Right lobe of liver (tissue), 6 donors: ENCODE measurements around the gene STK17B. TPM values are rescaled to one million over a fixed set of nuclear protein-coding genes. Genes with fewer than 3 reads are reported as not detected.

Experiments used
- ATAC-seq, 4 donors: fragments of 200-7000 bp; cut with Tn5 transposase; one replicate each; pipeline ENCODE4 v1.9.1; 2020; ENCODE audit warnings: mild to moderate bottlenecking in 4 of 4, moderate library complexity in 4 of 4
- DNase-seq, 3 donors: peaks; one replicate each; pipeline ENCODE4 v3.0.0-alpha.2; 2020
- H3K27ac ChIP-seq, 3 donors: fragments of 200-600 bp; one replicate each; pipeline ENCODE4 v1.8.0; 2022
- H3K27me3 ChIP-seq, 2 donors: fragments of 200-600 bp; one replicate each; pipeline ENCODE4 v1.8.0; 2022
- H3K36me3 ChIP-seq, 4 donors: fragments of 200-600 bp; sonication (generic) in 1 of 4; one replicate each; pipeline versions ENCODE4 v1.5.1 to v1.8.0; 2017 to 2022; ENCODE audit warnings: control low read depth in 1 of 4
- H3K4me1 ChIP-seq, 4 donors: fragments of 200-600 bp; sonication (generic) in 1 of 4; one replicate each; pipeline versions ENCODE4 v1.5.1 to v1.8.0; 2017 to 2022; ENCODE audit warnings: control low read depth in 1 of 4
- H3K4me3 ChIP-seq, 3 donors: fragments of 200-600 bp; one replicate each; pipeline ENCODE4 v1.8.0; 2022
- H3K9me3 ChIP-seq, 4 donors: fragments of 200-600 bp; sonication (generic) in 1 of 4; one replicate each; pipeline versions ENCODE4 v1.5.1 to v1.8.0; 2017 to 2022; ENCODE audit warnings: control low read depth in 1 of 4
- CTCF ChIP-seq, 4 donors: fragments of 200-600 bp in 3 of 4; fragments of 450-650 bp in 1 of 4; IDR thresholded peaks; one replicate each; pipeline versions ENCODE4 v1.5.1 to v1.8.0; 2016 to 2022; ENCODE audit warnings: antibody characterized with exemption in 4 of 4, mild to moderate bottlenecking in 2 of 4
- POLR2A ChIP-seq: fragments of 450-650 bp; IDR thresholded peaks from one replicate; pipeline ENCODE4 v1.6.1; 2017; ENCODE audit warnings: antibody characterized with exemption, mild to moderate bottlenecking
- WGBS: methylation state at CpG from one replicate; pipeline ENCODE4 v1.1.6; 2018; ENCODE audit warnings: low coverage, low lambda C conversion rate; ENCODE audit not compliant: insufficient coverage; ENCODE audit errors: missing lambda C conversion rate; 5-methylcytosine and 5-hydroxymethylcytosine counted together
- intact Hi-C, 2 donors: fragments of 100-400 bp; cut with DNase I; formaldehyde crosslinking; loops; one replicate each; pipeline versions ENCODE4 v1.11.2 to v1.14.1; 2022
- total RNA-seq, 6 experiments: library from RNA; depleted of rRNA in 2 of 6; stranded (reverse); fragments of >200 nt in 2 of 6; fragmentation: NEBNext Ultra II Directional in 3 of 6; extraction: Animal tissue kit (Norgen Biotek cat#: 25700) in 3 of 6; gene quantifications; one replicate each; pipeline versions ENCODE4 v1.1.0 to v1.2.4, GENCODE V29; 2016 to 2023
- donor health status: DM: no; HTN: yes; CAD: no.
- donor health status: DM: no; HTN: no; CAD: no.
- donor health status: DM: no; HTN: no; CAD: no.
- donor health status: DM: no; HTN: yes; CAD: no.
- donor health status: DM: no; HTN: yes; CAD: no.

The STK17B gene
- total RNA-seq, 6 experiments from 2014 or later = 1.7 to 8.7 (median 5.1) TPM

- no peak overlapping the region for H3K27ac ChIP-seq
- TF ChIP-seq CTCF (IDR thresholded peaks at IDR 0.05) (no peak), POLR2A (no peak)
- intact Hi-C loops = no loop called here
- no peaks in the 10 kb centered on the region for H3K4me1 ChIP-seq
- no peaks in the 10 kb centered on the region for H3K27me3 ChIP-seq
- no peak for DNase-seq
- no peak for ATAC-seq
- no peaks in the 10 kb centered on the region for H3K36me3 ChIP-seq
- H3K9me3 ChIP-seq = no peaks in the 10 kb centered on the region
- 42% methylated on average over 5 of the region's 5 CpGs for WGBS
- H3K4me3 ChIP-seq = no peak overlapping the region
Measured at GRCh38 chr2:196105951-196106350, 65.4 kb downstream of the STK17B start.

DNA sequence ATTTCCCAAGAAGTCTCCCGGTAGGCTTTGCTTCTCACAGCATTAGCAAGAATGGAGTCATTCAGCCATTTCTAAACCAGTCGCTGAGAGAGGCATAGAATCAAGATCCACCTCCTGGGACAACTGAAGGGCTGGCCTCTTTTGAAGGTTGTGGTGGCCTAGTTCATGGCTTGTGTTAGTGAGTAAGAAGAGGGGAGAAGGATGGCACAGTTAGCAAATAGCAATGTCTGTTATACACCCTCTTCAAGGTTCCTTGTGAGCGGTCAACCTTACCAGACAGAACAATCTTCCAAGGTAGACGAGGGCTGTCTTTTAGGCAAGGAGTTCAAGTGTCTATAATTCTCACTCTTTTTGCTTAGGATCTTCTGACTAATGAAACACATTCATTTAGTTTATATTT lies 67.3 kb downstream of the STK17B start:
- no peaks in the 10 kb centered on the region for H3K36me3 ChIP-seq
- H3K9me3 ChIP-seq = no peaks in the 10 kb centered on the region
- no peaks in the 10 kb centered on the region for H3K27me3 ChIP-seq
- H3K4me1 ChIP-seq = no peaks in the 10 kb centered on the region
- 83% methylated on average over 4 of the region's 4 CpGs for WGBS
- intact Hi-C loops = no loop called here
- ATAC-seq = no peak
- no peak overlapping the region for H3K4me3 ChIP-seq
- TF ChIP-seq CTCF (IDR thresholded peaks at IDR 0.05) (no peak), POLR2A (no peak)
- no peak overlapping the region for H3K27ac ChIP-seq
- no peak for DNase-seq

DNA sequence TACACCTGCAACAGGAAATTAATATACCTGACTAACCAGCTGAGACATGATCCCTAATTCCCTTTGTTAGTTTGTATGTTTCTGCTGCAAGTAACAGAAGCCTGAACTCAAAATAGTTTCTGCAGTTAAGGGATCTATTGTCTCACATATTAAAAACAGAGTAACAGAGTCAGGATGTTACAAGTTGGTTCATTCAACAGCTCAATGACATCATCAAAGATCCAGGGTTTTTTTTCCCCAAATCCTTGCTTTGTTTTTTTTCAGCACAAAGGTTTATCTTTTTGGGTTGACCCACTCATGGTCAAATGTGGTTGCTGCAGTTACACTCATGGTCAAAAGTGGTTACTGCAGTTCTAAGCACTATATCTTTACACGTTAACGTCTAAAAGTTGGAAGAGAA lies 67.8 kb downstream of the STK17B start:
- TF ChIP-seq CTCF (IDR thresholded peaks at IDR 0.05) (no peak), POLR2A (no peak)
- H3K27me3 ChIP-seq = no peaks in the 10 kb centered on the region
- DNase-seq = no peak
- 76% methylated on average over 2 of the region's 2 CpGs for WGBS
- no peak for ATAC-seq
- H3K4me3 ChIP-seq = no peak overlapping the region
- H3K9me3 ChIP-seq = no peaks in the 10 kb centered on the region
- H3K27ac ChIP-seq = no peak overlapping the region
- no peaks in the 10 kb centered on the region for H3K4me1 ChIP-seq
- intact Hi-C loops = no loop called here
- H3K36me3 ChIP-seq = no peaks in the 10 kb centered on the region

- Histone ChIP-seq H3K27ac (no peak overlapping the region), H3K9me3 (no peaks in the 10 kb centered on the region), H3K4me3 (no peak overlapping the region), H3K36me3 (no peaks in the 10 kb centered on the region), H3K4me1 (no peaks in the 10 kb centered on the region), H3K27me3 (no peaks in the 10 kb centered on the region)
- WGBS = 41% methylated on average over 4 of the region's 6 CpGs
- ATAC-seq (peak in 1 of 4 donors; percentile 39), DNase-seq (no peak)
- TF ChIP-seq CTCF (IDR thresholded peaks at IDR 0.05) (no peak), POLR2A (no peak)
- intact Hi-C loops = no loop called here
Measured at GRCh38 chr2:196101325-196101991, 69.9 kb downstream of the STK17B start.
